ENCODE results near the gene PRRC2B. TPM values are rescaled to one million over a fixed set of nuclear protein-coding genes. Genes with fewer than 3 reads are reported as not detected.
A peak's percentile ranks its signal among the peaks of the same experiment; 100 is the strongest.

Gene PRRC2B
- total RNA-seq, 1 experiment from 2014 or later: 219 TPM

DNA sequence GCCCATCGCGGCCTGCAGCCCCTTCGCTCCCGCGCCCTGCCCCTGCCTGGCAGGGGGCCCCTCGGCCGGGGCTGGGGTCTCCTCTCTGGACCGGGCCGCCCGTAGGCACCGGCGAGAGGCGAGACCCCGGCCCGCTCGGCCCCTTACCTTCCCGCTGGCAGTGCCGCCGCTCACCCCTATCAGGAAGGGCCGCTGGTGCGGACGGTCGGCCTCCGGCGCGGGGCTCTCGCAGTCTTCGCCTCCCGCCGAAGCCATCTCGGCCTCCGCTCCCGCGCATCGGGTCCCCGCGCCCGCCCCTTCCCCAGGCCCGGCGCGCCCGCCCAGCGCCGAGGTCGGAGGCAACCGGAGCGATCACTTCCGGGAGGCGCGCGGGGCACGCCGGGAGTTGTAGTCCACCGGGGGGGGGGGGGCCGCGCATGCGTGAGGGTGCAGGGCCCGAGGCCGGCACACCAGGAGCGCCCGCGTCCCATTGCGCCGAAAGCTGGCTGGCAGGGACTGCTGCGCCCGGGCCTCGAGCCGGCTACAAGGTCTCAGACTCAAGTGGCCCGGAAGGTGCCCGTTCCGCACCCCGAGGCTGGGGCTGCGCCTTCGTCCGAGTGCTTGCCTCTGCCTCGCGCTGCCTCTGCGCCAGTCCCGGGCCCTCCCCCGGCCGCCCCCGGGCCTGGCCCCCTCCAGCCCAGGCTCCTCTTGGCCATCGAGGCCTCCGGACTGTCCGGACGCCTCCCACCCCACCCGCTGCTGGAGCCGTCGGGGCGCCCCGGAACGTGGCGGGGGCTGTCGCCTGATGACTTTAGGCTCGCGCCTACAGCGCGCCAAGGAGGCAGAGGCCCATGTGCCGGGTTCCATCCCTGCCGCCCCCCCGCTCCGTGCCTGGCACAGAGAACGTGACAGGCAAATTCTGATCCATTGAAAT, 137.3 kb downstream of the PRRC2B start, which contains the start of gene UCK1:
UCK1 (minus strand) TSS at position 344 of the 913 bp plus-strand sequence; CDS start at position 255, 89 bp downstream.
- ChIA-PET CTCF (no interaction called here), POLR2A (interaction anchor here (0.7 kb wide), 1 partner anchor 650 kb away, joined by 5 read pairs; no protein-coding TSS in a partner anchor)
- no peaks in the 10 kb centered on the region for H3K27me3 ChIP-seq (replicated peaks; ENCODE audit: control insufficient read depth, insufficient read depth, low read length)
- H3K4me1 Mint-ChIP-seq (ENCODE audit: low read depth, unreplicated experiment): no peaks in the 10 kb centered on the region
- no peaks in the 10 kb centered on the region for H3K9me3 Mint-ChIP-seq (ENCODE audit: unreplicated experiment)
- H3K4me3 Mint-ChIP-seq (ENCODE audit: unreplicated experiment): peak within 1 kb of the TSS; percentile 82
- DNase-seq: peak; percentile 76 to 84
- no peak within 1 kb of the TSS for H3K27ac Mint-ChIP-seq (ENCODE audit: unreplicated experiment)
- H3K9me3 ChIP-seq: no peaks in the 10 kb centered on the region
- peaks cover 11% of the 10 kb centered on the region; the same call in 1 of the 2 replicates for H3K4me1 ChIP-seq
- peak within 1 kb of the TSS; percentile 86 for H3K4me3 ChIP-seq (ENCODE audit: low read depth, low read length)
- TF ChIP-seq CTCF (IDR thresholded peaks at IDR 0.05; ENCODE audit: insufficient read depth in 1 of 2, low read depth in 1 of 2, low read length in 1 of 2, severe bottlenecking in 1 of 2, unreplicated experiment in 1 of 2): no peak
- H3K36me3 Mint-ChIP-seq (ENCODE audit: insufficient read depth, unreplicated experiment): peaks cover 34% of the 10 kb centered on the region
- no TSS peak for BruUV-seq (replicated peaks)
- no peaks in the 10 kb centered on the region for H3K27me3 Mint-ChIP-seq (ENCODE audit: insufficient read depth, unreplicated experiment)
- H3K36me3 ChIP-seq (ENCODE audit: control insufficient read depth, insufficient read depth, low read length): peaks cover 4% of the 10 kb centered on the region
- intact Hi-C loops (cut with micrococcal nuclease; ENCODE audit: unreplicated experiment): no loop called here

GRCh38 chr9:131534721-131535237, 140.9 kb downstream of the PRRC2B start:
- CTCF ChIA-PET: no interaction called here

More at GRCh38 chr9:131534721-131535237, 140.9 kb downstream of the PRRC2B start:
- Mint-ChIP-seq H3K9me3 (ENCODE audit: unreplicated experiment) (no peaks in the 10 kb centered on the region), H3K36me3 (ENCODE audit: insufficient read depth, unreplicated experiment) (peaks cover 7% of the 10 kb centered on the region), H3K27ac (ENCODE audit: unreplicated experiment) (no peak overlapping the region), H3K4me3 (ENCODE audit: unreplicated experiment) (no peak overlapping the region), H3K4me1 (ENCODE audit: low read depth, unreplicated experiment) (no peaks in the 10 kb centered on the region), H3K27me3 (ENCODE audit: insufficient read depth, unreplicated experiment) (no peaks in the 10 kb centered on the region)
- H3K4me3 ChIP-seq (ENCODE audit: low read depth, low read length): no peak overlapping the region
- DNase-seq: no peak
- intact Hi-C loops (cut with micrococcal nuclease; ENCODE audit: unreplicated experiment): no loop called here
- no TSS peak for BruUV-seq (replicated peaks)
- peaks cover 4% of the 10 kb centered on the region; the same call in 1 of the 2 replicates for H3K9me3 ChIP-seq
- H3K4me1 ChIP-seq: peaks cover 10% of the 10 kb centered on the region; the same call in 1 of the 2 replicates
- POLR2A ChIA-PET: no interaction called here
- no peak for TF ChIP-seq CTCF (IDR thresholded peaks at IDR 0.05; ENCODE audit: insufficient read depth in 1 of 2, low read depth in 1 of 2, low read length in 1 of 2, severe bottlenecking in 1 of 2, unreplicated experiment in 1 of 2)
- H3K36me3 ChIP-seq (ENCODE audit: control insufficient read depth, insufficient read depth, low read length): no peaks in the 10 kb centered on the region
- no peaks in the 10 kb centered on the region for H3K27me3 ChIP-seq (replicated peaks; ENCODE audit: control insufficient read depth, insufficient read depth, low read length)
